Hematopoietic multipotent progenitor cell treated with erythropoietin and hydrocortisone succinate and interleukin-3 and kit ligand, for 6 days (in vitro differentiated cells): ENCODE results near the gene PTCRA.
A peak's percentile ranks its signal among the peaks of the same experiment; 100 is the strongest.
"Not testable (repeated sequence)": the region's sequence is repeated elsewhere in the genome, so short reads cannot be mapped to it uniquely, and the experiment has no call there.

Experiments
- DNase-seq: peaks from one replicate; pipeline ENCODE4 v3.0.0-alpha.2; 2015

PTCRA gene

DNA sequence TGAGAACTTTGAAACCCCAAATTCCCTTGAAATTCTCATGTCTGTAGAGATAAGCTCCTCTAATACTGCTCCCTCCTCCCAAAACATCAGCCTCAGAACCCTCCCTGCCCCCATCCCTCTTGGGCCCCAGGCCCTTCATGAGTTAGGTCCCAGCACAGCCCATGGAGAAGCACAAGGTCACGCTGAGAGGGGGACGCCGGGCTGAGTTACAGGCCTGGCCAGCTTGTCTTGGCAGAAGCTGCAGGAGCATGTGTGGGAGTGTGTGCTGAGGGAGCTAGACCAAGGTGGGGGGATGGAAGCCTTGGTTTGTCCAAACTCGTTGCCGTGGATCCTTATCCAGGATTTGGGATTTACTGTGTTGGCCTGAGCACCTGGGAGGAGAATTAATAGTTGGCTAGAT, 8.5 kb upstream of the PTCRA start:
- DNase-seq: no peak

DNA sequence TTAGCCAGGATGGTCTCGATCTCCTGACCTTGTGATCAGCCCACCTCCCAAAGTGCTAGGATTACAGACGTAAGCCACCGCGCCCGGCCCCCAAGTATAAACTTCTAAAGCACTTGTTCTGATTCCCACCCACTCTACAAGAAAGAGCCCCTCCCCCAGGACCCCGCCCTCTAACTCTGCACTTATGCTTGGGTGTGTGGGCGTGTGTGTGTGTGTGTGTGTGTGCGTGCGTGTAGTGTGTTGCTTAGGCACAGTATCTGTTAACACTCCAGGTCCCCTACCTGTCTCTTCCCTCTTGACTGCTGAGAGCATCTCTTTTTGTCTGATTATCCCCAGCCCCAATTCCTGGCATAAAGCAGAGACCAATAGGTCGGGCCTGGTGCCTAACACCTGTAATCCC, 6.0 kb upstream of the PTCRA start:
- DNase-seq: no peak

DNA sequence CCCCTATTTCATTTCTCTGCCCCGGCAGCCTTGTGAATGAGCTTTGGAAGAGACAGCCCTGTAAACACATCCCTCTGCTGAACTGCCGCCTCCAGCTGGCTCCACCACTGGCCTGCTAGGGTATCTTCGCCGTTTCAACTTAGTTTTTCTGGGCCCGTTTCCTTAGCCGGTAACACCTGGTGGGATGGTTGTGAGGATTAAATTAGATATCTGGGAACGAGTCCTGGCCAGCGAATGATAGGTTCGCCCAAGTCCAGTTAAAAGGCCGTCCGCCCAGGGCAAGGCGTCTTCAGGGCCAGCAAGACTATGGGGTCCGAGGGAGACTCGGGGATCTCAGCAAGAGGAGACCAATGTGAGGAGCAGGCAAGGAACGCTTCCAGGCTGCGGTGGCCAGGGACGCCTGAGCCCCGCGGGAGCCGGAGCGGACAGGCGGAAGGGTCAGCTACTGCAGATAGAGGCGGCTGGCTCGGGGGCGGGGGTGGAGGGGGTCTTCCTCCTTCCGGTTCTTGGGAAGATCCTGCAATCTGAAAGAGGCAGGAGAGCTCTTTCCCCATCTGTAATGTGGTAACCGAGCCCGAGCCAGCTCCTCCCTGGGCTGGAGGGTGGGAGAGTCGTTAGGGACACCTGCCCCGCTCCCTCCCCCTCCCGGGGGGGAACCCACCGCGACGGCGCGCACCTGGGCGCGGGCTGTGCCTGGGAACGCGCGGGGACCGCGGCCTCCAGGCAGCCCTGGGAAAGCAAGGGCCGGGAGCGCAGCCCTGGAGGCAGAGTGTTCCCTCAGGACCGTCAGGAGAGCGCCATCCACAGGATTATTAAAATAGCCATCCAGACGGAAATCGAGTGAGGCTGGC, 4.5 kb upstream of the PTCRA start:
- DNase-seq: no peak

DNA sequence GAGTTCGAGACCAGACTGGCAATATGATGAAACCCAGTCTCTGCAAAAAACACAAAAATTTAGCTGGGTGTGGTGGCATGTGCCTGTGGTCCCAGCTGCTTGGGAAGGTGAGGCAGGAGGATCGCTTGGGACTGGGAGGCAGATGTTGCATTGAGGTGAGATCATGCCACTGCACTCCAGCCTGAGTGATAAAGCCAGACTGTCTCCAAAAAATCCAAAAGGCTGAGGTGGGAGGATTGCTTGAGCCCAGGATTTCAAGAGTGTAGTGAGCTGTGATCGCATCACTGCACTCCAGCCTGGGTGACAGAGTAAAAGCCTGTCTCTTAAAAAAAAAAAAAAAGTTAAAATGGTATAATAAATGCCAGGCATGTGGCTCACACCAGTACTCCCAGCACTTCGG, 1.3 kb upstream of the PTCRA start:
- DNase-seq: no peak

DNA sequence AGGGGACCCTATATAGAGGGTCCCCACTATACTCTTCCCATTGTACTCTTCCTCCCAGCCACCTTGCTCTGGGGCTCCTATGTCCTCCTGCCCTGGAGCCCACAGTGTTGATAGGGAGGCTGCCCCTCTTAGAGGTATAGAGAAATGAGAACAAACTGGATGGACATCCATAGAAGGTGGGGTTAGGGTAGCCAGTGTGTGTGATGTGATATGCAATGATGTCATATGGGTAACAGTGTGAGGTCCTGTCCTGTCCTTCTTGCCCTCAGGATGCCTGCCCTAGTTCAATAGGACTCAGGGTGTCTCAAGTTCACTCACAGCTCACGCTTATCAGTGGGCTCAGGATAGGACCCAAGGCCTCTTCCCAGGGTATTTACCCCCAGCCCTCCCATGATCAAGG, 435 bp downstream of the PTCRA start:
- DNase-seq: no peak

DNA sequence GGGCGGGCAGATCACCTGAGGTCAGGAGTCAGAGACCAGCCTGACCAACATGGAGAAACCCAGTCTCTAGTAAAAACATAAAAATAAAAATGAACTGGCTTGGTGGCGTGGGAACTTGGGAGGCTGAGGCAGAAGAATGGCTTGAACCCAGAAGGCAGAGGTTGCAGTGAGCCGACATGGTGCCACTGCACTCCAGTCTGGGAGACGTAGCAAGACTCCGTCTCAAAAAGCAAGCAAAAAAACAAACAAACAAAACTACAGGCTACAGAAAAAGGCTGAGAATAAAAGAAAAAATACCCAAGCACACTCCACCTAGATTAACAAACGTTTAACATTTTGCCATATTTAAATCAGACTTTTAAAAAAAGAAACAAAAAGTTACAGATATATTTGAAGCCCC, 5.9 kb downstream of the PTCRA start:
- DNase-seq: no peak

DNA sequence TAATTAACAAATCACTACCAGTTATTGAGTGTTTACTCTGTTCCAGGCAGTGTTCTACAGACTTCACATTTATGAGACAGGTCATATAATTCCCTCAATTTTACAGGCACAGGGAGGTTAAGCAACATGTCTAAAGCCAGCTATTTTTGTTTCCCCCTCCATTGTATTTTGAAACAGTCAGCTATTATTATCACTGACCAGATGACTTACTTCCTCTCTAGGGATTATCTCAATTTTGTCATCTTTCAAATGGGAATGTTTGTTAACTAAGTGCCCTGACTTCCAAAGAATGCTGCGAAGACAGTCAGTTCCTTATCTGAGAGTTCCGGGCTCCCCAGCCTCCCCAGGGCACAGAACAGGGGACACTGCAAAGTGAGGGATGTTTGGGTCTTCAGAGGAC, 7.8 kb downstream of the PTCRA start:
- DNase-seq: no peak

DNA sequence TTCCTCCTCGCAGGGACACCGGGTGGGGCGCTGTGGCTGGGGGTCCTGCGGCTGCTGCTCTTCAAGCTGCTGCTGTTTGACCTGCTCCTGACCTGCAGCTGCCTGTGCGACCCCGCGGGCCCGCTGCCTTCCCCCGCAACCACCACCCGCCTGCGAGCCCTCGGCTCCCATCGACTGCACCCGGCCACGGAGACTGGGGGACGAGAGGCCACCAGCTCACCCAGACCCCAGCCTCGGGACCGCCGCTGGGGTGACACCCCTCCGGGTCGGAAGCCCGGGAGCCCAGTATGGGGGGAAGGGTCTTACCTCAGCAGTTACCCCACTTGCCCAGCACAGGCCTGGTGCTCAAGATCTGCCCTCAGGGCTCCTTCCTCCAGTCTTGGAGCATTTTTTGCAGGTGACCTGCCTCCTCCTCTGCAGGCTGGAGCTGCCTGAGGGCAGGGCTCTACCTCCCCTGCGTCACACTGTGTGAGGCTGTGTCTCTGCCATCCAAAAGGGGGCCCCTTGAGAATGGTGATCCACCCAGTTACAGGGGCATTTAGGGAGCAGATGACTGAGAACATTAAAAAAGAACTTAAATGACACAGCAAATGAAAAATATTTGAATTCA, 9.5 kb downstream of the PTCRA start:
- DNase-seq: no peak

DNA sequence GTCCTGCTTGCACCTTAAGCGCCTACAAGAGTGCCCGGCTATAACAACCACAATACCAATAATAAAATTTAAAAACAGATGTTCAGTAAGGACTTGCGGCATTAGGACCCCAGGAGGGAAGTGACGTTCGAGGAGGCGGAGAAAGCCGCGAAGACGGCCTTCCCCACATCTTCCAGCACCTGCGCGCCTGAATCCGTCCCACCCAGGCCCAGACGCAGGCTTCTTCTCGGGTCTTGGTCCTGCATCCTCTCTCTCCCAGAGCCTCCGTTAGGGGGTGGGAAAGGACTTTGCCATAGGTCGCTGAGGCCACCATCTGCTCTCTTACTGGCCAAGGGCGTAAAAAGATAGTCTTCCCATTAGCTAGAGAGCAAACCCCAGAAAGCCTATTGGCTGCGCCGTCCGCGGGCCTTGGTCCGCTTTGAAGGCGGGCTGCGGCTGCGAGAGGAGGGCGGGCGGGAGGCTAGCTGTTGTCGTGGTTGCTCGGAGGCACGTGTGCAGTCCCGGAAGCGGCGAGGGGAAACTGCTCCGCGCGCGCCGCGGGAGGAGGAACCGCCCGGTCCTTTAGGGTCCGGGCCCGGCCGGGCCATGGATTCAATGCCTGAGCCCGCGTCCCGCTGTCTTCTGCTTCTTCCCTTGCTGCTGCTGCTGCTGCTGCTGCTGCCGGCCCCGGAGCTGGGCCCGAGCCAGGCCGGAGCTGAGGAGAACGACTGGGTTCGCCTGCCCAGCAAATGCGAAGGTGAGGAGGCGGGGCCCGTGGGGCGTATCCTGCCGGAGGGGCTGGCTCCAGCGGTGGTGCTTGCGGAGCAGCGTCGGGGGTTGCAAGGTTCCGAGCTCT, 13.3 kb downstream of the PTCRA start, which contains the start of gene CNPY3:
TSS of gene CNPY3 (plus strand) at position 495 of the 835 bp plus-strand sequence. CDS start at position 586, 91 bp downstream.
- DNase-seq: peak; percentile 99

DNA sequence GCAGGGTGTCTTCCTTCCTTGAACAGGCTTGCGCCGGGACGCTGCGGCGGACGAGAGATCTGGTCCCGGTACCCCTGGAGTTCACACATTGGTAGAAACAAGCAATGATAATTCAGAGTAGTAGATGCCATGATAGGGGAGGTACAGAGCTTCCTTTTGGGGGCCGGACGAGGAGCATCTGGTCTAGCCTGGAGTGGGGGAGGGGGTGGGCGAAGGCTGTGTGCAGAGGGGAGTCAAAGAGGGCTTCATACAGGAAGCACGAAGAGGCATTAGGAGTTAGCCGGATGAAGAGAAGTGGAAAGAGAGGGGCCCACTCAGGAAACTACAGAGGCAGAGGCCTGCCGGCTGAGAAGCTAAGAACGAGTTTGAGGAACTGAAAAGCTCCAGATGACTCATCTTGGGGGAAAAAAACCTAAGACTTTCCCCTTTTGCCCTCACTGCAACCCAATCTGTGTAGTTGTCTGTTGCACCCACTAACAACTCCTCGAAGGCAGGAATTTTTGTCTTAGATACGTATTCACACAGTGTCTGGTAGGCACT, 14.0 kb downstream of the PTCRA start:
- DNase-seq: peak; percentile 79

DNA sequence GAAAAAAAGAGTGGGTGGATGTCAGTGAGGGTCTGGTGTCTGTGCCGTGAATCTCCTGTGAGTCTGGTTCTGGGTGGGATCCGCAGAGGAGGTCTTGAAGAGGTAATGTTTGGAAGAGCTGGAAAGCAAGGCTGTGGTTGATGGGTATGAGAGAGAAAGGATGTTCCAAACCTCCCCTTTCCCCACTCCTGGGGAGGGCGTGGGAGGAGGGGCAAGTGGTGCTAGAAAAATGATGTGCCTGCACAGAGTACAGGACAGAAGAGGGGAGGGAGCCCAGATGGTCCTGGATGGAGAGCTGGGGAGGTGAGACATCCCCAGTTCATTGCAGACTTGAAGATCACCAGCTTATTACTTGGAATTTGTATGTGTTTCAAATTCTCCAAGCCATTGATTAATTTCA, 16.6 kb downstream of the PTCRA start:
- no peak for DNase-seq

DNA sequence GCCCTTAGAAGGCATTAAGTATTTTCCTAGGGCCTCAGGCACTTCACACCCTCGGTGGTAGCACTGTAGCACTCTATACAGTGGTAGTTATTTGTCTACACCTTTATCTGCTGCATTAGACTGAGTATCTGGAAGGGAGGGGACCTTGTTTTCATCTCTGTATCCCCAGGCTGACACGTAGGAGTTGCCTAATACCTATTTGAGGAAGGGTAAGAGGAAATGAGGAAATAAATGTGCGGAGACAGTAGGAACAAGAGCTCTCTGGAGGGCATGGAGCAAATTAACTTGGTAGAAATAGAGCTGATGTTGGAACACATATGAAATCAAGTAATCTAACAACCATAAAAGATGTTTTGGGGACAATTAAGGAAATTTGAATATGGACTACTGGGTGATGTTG, 17.4 kb downstream of the PTCRA start:
- peak; percentile 28 for DNase-seq

DNA sequence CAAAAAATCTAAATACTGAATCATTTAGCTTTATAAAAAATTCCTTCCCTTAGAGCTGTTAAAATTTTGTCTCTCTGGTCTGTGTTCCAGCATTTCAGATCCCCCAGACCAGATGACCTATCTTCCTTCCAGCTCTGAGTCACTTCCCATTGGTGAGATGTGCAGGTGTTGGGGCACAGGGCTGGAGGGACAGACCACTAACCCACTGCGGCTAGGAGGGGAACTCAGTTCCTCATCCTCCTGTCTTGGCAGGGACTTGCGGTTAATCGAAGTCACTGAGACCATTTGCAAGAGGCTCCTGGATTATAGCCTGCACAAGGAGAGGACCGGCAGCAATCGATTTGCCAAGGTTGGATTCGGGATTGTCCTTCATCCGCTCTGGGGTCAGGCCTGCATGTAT, 19.5 kb downstream of the PTCRA start:
- peak; percentile 18 for DNase-seq

DNA sequence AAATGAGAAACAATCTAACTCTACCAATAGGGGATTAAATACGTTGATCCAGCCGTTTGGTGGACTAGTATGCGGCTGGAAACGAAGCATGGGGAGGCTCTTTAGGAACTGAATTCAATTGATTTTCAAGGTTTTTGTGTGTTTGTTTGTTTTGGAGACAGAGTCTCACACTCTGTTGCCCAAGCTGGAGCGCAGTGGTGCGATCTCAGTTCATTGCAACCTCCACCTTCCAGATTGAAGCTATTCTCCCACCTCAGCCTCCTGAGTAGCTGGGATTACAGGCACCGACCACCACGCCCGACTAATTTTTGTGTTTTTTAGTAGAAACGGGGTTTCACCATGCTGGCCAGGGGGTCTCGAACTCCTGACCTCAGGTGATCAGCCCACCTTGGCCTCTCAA, 20.5 kb downstream of the PTCRA start:
- no peak for DNase-seq

DNA sequence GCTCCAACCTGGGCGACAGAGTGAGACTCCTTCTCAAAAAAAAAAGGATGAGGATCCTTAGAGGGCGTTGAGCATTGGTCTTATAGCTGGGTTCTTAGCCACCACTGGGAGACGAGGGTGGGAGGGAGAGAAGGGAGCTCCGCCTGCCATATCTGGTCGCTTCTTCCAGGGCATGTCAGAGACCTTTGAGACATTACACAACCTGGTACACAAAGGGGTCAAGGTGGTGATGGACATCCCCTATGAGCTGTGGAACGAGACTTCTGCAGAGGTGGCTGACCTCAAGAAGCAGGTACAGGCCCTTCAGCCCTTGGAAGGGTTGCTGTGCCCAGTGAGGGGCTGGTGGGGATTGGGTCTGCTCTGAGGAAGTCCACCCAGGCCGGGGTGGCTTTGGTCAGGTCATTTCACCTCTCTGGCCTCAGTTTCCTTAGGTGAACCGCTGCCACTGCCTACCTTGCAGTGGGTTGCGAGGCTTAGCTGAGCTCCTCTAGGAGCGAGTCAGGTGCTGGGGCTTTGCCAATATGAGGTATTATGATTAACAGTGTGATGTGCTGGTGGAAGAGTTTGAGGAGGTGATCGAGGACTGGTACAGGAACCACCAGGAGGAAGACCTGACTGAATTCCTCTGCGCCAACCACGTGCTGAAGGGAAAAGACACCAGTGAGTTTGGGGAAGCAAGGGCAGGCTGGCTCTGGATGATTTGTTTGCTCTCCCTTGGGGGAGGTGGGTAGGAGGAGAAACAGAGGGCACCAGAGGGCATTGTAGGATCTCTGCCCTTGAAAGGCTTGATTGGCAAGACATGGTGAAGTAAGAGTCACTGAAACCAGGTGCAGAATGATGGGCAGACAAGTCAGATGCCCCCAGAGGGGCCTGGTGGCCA, 21.9 kb downstream of the PTCRA start:
- DNase-seq: no peak

DNA sequence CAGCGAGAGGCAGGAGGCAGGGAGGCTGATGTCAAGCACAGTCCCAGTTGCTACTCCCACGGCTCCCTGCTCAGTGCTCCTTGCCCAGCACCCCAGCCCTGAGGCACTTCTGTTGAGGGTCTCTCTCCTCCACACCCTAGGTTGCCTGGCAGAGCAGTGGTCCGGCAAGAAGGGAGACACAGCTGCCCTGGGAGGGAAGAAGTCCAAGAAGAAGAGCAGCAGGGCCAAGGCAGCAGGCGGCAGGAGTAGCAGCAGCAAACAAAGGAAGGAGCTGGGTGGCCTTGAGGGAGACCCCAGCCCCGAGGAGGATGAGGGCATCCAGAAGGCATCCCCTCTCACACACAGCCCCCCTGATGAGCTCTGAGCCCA, 22.6 kb downstream of the PTCRA start:
- DNase-seq: no peak

DNA sequence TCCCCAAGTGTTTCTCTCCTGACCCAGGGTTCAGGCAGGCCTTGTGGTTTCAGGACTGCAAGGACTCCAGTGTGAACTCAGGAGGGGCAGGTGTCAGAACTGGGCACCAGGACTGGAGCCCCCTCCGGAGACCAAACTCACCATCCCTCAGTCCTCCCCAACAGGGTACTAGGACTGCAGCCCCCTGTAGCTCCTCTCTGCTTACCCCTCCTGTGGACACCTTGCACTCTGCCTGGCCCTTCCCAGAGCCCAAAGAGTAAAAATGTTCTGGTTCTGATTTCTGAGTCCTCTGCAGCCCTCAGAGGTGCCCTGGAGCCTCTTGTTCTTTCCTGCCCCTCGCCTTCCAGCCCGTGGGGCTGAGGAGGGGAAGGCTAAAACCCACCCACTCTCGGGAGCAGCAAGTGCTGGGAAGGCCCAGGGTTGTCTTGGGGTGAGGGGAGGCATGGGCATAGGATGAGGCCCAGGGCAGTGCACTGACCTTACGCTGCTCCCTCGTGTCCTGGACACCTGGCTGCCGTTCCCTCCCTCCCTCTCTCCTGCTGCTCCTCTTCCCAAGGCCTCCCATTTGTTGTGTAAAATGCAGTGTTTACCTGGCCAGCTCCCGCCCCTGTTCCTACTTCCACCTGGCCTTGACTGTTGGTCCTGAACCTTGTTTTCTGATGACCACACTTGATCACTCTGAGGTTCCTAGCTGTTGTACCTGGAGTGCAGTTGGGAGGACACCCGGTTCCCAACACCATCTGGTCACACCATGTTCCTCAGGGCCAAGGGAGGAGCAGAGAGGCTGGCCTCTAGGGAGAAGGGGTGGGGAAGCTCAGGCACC, 23.3 kb downstream of the PTCRA start:
- no peak for DNase-seq

DNA sequence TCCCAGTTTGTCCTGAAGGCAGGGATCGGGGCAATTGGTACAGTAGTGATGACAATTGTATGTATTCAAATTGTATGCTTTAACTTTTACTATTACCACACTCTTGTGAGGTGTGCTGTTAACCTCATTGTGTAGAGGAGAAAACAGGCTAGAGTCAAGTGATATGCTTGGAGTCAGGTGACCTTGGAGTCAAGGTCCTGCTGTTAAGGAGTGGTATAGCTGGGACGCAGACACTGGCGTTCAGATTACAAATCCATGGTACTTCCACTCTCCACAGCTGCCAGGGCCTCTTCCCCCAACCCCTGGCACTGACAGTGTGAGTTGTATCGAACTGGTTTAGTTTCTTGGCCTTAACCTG, 23.9 kb downstream of the PTCRA start:
- DNase-seq: no peak

DNA sequence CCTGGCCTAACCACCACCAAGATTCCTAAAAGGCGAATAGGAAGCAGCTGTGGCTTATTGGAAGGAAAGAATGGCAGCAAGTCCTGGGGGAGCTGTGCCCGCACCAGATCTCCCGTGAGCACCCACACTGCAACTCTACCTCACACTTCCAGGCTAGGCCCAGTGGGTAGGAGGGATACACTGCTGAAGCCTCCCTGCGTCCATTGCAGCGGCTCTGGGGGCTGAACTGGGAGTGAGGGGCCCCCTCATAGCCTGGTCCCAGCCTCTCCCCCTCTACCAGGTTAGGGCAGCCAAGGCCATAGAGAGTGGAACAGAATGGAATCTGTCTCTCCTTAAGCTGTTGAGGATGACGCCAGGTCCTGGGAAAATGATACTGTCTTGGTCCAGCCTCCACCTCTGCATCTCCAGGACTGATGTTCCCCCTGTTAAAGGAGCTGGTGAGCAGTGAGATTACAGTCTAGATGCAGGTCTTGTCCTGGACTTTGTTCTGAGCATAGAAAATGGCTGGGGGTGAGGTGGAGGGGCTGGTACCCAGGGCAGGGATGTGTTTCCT, 24.7 kb downstream of the PTCRA start:
- no peak for DNase-seq

DNA sequence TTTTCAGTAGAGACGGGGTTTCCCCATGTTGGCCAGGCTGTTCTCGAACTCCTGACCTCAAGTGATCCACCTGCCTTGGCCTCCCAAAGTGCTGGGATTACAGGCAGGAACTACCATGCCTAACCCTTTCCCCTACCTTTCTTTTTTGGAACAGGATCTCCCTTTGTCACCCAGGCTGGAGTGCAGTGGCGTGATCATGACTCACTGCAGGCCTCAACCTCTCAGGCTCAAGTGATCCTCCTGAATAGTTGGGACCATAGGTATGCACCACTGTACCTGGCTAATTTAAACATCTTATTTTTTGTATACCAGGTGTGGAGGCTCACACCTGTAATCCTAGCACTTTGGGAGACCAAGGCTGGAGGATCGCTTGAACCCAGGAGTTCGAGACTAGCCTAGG, 25.5 kb downstream of the PTCRA start:
- DNase-seq: not testable (repeated sequence)

DNA sequence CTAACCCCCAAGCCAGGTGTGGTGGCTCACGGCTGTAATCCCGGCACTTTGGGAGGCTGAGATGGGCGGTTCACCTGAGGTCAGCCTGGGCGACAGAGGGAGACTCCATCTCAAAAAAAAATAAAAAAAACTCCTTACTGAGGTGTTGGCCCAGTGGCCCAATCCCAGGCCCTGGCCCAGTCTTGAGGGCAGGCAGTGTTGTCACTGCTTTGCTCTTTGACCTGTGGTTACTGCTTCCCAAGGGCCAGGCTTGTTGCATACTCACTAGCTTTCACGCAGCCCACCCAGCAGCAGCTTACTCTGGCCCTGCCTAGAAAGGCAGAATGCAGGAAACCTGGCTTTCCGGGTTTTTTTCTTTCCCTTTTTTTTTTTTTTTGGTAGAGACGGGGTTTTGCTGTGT, 26.6 kb downstream of the PTCRA start:
- DNase-seq: no peak
